ENCODE results near the gene TBC1D23. TPM values are rescaled to one million over a fixed set of nuclear protein-coding genes. Genes with fewer than 3 reads are reported as not detected.
"Not testable (repeated sequence)": the region's sequence is repeated elsewhere in the genome, so short reads cannot be mapped to it uniquely, and the experiment has no call there.

Gene TBC1D23
- total and polyA plus RNA-seq, 8 donors = 7.0 to 79.5 (median 17.3) TPM

DNA sequence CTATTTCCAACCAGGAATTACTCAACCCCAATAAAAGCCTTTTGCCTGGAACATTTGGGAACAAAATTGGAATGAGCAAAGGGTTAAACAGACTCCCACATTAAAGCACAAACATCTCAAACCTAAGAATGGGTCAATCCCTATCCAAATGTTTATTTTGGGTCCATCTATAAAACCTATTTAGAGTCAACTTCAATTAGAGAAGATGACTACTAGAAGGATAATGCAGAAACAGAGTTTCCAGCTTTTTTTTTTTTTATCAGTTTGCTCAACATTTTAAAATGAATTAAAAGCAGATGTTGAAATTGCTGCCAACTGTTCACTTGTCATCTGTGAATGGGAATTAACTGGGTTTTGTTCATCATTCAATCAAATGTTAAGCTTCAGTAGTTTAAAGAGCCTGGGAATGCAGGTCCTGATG is 4.1 kb upstream of the TBC1D23 start:
- intact Hi-C loops (cut with DNase I; ENCODE audit: low total_unique reads) = loop anchor here (10.0 kb wide), 1 partner anchor 192 kb away; no protein-coding TSS in a partner anchor
- DNase-seq = no peak

DNA sequence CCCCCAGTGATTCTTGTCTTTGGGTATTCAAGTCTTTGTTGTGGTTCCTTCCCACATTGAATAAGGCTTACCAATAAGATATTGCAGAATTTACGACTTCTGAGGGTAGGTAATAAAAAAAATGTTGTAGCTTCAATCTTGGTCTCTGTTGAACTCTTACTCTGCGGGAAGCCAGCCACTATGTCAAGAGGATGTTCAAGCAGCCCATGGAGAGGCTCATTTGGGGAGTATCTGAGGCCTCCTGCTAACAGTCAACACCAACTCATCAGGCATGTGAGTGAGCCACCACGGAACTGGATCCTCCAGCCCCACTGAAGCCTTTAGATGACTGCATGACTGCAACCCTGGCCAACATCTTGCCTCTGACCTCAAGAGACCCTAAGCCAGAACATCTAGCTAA is 3.2 kb upstream of the TBC1D23 start:
- H3K27me3 ChIP-seq = no peaks in the 10 kb centered on the region
- no peak for DNase-seq
- H3K27ac ChIP-seq = no peak overlapping the region
- intact Hi-C loops (cut with DNase I; ENCODE audit: low total_unique reads) = loop anchor here (10.0 kb wide), 1 partner anchor 193 kb away; no protein-coding TSS in a partner anchor
- TF ChIP-seq POLR2A (IDR thresholded peaks at IDR 0.05) = no peak
- no peak for TF ChIP-seq POLR2AphosphoS5 (IDR thresholded peaks at IDR 0.05)
- TF ChIP-seq, protein P1, sequence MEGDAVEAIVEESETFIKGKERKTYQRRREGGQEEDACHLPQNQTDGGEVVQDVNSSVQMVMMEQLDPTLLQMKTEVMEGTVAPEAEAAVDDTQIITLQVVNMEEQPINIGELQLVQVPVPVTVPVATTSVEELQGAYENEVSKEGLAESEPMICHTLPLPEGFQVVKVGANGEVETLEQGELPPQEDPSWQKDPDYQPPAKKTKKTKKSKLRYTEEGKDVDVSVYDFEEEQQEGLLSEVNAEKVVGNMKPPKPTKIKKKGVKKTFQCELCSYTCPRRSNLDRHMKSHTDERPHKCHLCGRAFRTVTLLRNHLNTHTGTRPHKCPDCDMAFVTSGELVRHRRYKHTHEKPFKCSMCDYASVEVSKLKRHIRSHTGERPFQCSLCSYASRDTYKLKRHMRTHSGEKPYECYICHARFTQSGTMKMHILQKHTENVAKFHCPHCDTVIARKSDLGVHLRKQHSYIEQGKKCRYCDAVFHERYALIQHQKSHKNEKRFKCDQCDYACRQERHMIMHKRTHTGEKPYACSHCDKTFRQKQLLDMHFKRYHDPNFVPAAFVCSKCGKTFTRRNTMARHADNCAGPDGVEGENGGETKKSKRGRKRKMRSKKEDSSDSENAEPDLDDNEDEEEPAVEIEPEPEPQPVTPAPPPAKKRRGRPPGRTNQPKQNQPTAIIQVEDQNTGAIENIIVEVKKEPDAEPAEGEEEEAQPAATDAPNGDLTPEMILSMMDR (IDR thresholded peaks at IDR 0.05) = no peak
- TF ChIP-seq EP300 (IDR thresholded peaks at IDR 0.05) = no peak
- peaks cover 10 to 38% (median 26%) of the 10 kb centered on the region in 4 donors for H3K4me1 ChIP-seq
- no peaks in the 10 kb centered on the region for H3K36me3 ChIP-seq
- H3K9me3 ChIP-seq = no peaks in the 10 kb centered on the region
- no peak overlapping the region for H3K4me3 ChIP-seq
- WGBS, 5 donors = 81 to 89% (median 88%) methylated on average over 3 of the region's 3 CpGs

More for the DNA sequence above, 4.1 kb upstream of the TBC1D23 start:
- H3K4me1 ChIP-seq = peaks cover 4 to 30% (median 18%) of the 10 kb centered on the region in 4 donors
- H3K27me3 ChIP-seq = no peaks in the 10 kb centered on the region
- H3K9me3 ChIP-seq = no peaks in the 10 kb centered on the region
- no peak for TF ChIP-seq POLR2AphosphoS5 (IDR thresholded peaks at IDR 0.05)
- TF ChIP-seq, protein P1 (IDR thresholded peaks at IDR 0.05) = no peak
- no peak for TF ChIP-seq POLR2A (IDR thresholded peaks at IDR 0.05)
- no peak for TF ChIP-seq EP300 (IDR thresholded peaks at IDR 0.05)
- H3K27ac ChIP-seq = no peak overlapping the region
- H3K36me3 ChIP-seq = no peaks in the 10 kb centered on the region
- H3K4me3 ChIP-seq = no peak overlapping the region

DNA sequence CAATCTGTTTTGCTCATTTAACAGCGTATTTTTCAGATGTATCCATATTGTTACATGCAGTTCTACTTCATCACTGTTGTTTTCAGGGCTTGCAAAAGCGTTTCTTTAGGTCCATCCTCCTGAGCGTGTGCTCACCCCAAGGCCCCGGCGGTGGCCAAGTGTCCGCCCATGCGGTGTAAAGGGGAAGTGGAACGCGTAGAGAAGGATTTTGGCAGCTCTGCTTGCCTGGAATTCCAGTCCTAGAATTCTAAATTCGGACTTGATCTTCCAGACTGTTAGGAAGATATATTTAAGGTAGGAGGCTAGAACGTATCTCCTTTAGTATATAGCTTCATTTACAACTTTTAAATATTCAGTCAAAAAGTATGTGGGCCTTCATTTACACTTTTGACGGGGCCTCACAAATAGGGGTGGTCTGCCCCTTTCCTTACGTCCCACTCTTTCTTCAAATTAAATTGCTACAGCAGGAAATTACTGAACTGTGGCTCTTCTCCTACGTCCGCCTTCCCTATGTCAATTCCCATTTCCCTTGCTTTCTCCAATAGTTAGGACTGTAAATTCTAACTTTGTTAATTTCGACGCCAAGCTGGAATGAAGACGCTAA is 609 bp upstream of the TBC1D23 start:
- Histone ChIP-seq H3K36me3 (no peaks in the 10 kb centered on the region), H3K27me3 (no peaks in the 10 kb centered on the region), H3K9me3 (no peaks in the 10 kb centered on the region), H3K4me1 (peaks cover 10 to 52% (median 40%) of the 10 kb centered on the region in 4 donors), H3K4me3 (peak overlapping the region; percentile 83 to 94 (median 90)), H3K27ac (peak overlapping the region; percentile 95 to 98 (median 97))
- intact Hi-C loops (cut with DNase I; ENCODE audit: low total_unique reads) = loop anchor here (5.0 kb wide), 1 partner anchor 433 kb away; no protein-coding TSS in a partner anchor
- peak in 1 of 2 donors; percentile 85 for DNase-seq
- TF ChIP-seq, protein P1 (IDR thresholded peaks at IDR 0.05) = peak in 1 of 7 experiments; percentile 15
- TF ChIP-seq EP300 (IDR thresholded peaks at IDR 0.05) (no peak), POLR2AphosphoS5 (IDR thresholded peaks at IDR 0.05) (no peak), POLR2A (IDR thresholded peaks at IDR 0.05) (no peak)
- WGBS, 5 donors = 13 to 23% (median 21%) methylated on average over 18 of the region's 18 CpGs

DNA sequence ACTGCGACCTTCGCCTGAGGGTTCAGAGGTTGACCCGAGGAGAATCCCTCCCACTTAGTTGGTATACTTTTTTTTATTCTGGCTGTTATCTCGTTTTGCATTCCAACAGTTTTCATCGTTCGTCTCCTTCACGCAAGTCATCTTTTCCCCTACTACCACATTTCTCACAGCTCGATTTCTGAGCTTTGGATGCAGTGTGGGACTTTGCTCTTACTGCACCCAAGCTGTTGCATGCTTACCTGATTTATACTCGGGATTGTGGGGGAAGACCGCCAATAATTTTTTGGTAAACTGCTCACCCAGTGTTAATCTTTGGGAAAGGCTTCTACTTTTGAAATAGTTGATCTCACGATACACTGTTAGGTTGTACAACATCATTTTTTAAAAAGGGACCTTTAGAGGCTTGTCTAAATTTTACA is 702 bp downstream of the TBC1D23 start:
- Histone ChIP-seq H3K9me3 (no peaks in the 10 kb centered on the region), H3K27ac (peak overlapping the region; percentile 95 to 98 (median 97))

DNA sequence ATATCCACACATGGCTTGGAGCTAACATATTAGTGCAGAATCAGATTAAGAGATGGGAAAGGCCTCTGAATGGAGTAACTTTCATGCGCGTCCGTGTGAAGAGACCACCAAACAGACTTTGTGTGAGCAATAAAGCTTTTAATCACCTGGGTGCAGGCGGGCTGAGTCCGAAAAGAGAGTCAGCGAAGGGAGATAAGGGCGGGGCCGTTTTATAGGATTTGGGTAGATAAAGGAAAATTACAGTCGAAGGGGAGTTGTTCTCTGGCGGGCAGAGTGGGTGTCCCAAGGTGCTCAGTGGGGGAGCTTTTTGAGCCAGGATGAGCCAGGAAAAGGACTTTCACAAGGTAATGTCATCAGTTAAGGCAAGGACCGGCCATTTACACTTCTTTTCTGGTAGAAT is 2.1 kb downstream of the TBC1D23 start:
- intact Hi-C loops (cut with DNase I; ENCODE audit: low total_unique reads) = loop anchor here (5.0 kb wide), 1 partner anchor 436 kb away; no protein-coding TSS in a partner anchor
- not testable (repeated sequence) for H3K27me3 ChIP-seq, H3K9me3 ChIP-seq, H3K27ac ChIP-seq, DNase-seq, H3K4me3 ChIP-seq, H3K36me3 ChIP-seq
- WGBS, 5 donors = 74 to 86% (median 80%) methylated on average over 11 of the region's 11 CpGs
- peaks cover 14 to 75% (median 53%) of the 10 kb centered on the region in 4 donors for H3K4me1 ChIP-seq

More for the DNA sequence above, 702 bp downstream of the TBC1D23 start:
- no peak for DNase-seq
- H3K36me3 ChIP-seq = no peaks in the 10 kb centered on the region
- no peaks in the 10 kb centered on the region for H3K27me3 ChIP-seq
- WGBS, 5 donors = 2 to 4% (median 3%) methylated on average over 11 of the region's 11 CpGs
- H3K4me1 ChIP-seq = peaks cover 14 to 64% (median 46%) of the 10 kb centered on the region in 4 donors
- intact Hi-C loops (cut with DNase I; ENCODE audit: low total_unique reads) = loop anchor here (5.0 kb wide), 1 partner anchor 434 kb away; no protein-coding TSS in a partner anchor
- H3K4me3 ChIP-seq = peak overlapping the region; percentile 83 to 94 (median 90)
- TF ChIP-seq, protein P1 (IDR thresholded peaks at IDR 0.05) = no peak
- no peak for TF ChIP-seq POLR2AphosphoS5 (IDR thresholded peaks at IDR 0.05)
- no peak for TF ChIP-seq EP300 (IDR thresholded peaks at IDR 0.05)
- TF ChIP-seq POLR2A (IDR thresholded peaks at IDR 0.05) = no peak

Data from stomach (tissue), 9 donors.